WTC11 (cell line): Measurements from ENCODE around the gene TBRG4. TPM values are rescaled to one million over a fixed set of nuclear protein-coding genes. Genes with fewer than 3 reads are reported as not detected.

Experiments
- ATAC-seq: fragments of 200-7000 bp; cut with Tn5 transposase; 2 replicates; pipeline ENCODE4 v1.10.0; 2021; ENCODE audit warnings: mild to moderate bottlenecking, moderate library complexity
- CTCF ChIA-PET: fragments of 300-600 bp; sonication (Branson Sonifier 250); formaldehyde crosslinking; loops from one replicate; lab custom pipeline; 2021; ENCODE audit warnings: antibody characterized with exemption; lab: Charles Lee
- POLR2A ChIA-PET: fragments of 350-600 bp; sonication (Branson Sonifier 250); formaldehyde crosslinking; loops from one replicate; lab custom pipeline; 2021; ENCODE audit warnings: antibody characterized with exemption; lab: Charles Lee
- DNase-seq: peaks from one replicate; pipeline ENCODE4 v3.0.0; 2021; ENCODE audit warnings: low spot score
- H3K27ac Mint-ChIP-seq: 2 replicates; pipeline ENCODE4 v1.8.0; 2021; ENCODE audit warnings: mixed read lengths
- H3K27me3 Mint-ChIP-seq: 2 replicates; pipeline ENCODE4 v1.8.0; 2021; ENCODE audit warnings: low read depth, mild to moderate bottlenecking, moderate library complexity, mixed read lengths
- H3K36me3 Mint-ChIP-seq: 2 replicates; pipeline ENCODE4 v1.8.0; 2021; ENCODE audit warnings: mixed read lengths
- H3K4me1 Mint-ChIP-seq: 2 replicates; pipeline ENCODE4 v1.8.0; 2022; ENCODE audit warnings: mixed read lengths
- H3K4me3 Mint-ChIP-seq: 2 replicates; pipeline ENCODE4 v1.8.0; 2021; ENCODE audit warnings: mild to moderate bottlenecking, moderate library complexity, mixed read lengths
- H3K9me3 Mint-ChIP-seq: 2 replicates; pipeline ENCODE4 v1.8.0; 2021; ENCODE audit warnings: mixed read lengths
- FOXJ3 ChIP-seq: sonication (generic); formaldehyde crosslinking; IDR thresholded peaks from 2 replicates; pipeline ENCODE4 v1.9.0; 2021; ENCODE audit warnings: missing genetic modification reagents, mild to moderate bottlenecking, borderline replicate concordance
- HMGXB4 ChIP-seq: sonication (generic); formaldehyde crosslinking; IDR thresholded peaks from 2 replicates; pipeline ENCODE4 v1.8.1; 2023; ENCODE audit warnings: mild to moderate bottlenecking, moderate library complexity, missing genetic modification reagents
- KAT7 ChIP-seq: sonication (generic); formaldehyde crosslinking; IDR thresholded peaks from 2 replicates; pipeline ENCODE4 v1.8.1; 2023; ENCODE audit warnings: missing genetic modification reagents, mild to moderate bottlenecking, borderline replicate concordance
- NR1H2 ChIP-seq: sonication (generic); formaldehyde crosslinking; IDR thresholded peaks from 2 replicates; pipeline ENCODE4 v1.9.0; 2021; ENCODE audit warnings: mild to moderate bottlenecking, moderate library complexity, missing genetic modification reagents
- NR3C1 ChIP-seq: sonication (generic); formaldehyde crosslinking; conservative IDR thresholded peaks from 2 replicates; pipeline ENCODE4 v1.8.1; 2023; ENCODE audit warnings: low read depth, mild to moderate bottlenecking, missing genetic modification reagents
- OVOL2 ChIP-seq: fragments of 250-450 bp; sonication (Bioruptor Pico); IDR thresholded peaks from 2 replicates; pipeline ENCODE4 v1.9.0; 2021; ENCODE audit warnings: mild to moderate bottlenecking, borderline replicate concordance
- PREB ChIP-seq: sonication (generic); formaldehyde crosslinking; IDR thresholded peaks from 2 replicates; pipeline ENCODE4 v1.8.1; 2022; ENCODE audit warnings: mild to moderate bottlenecking, missing genetic modification reagents, moderate library complexity, borderline replicate concordance
- RELA ChIP-seq: sonication (generic); formaldehyde crosslinking; IDR thresholded peaks from 2 replicates; pipeline ENCODE4 v1.8.1; 2022; ENCODE audit warnings: missing genetic modification reagents, mild to moderate bottlenecking, borderline replicate concordance
- STAT6 ChIP-seq: sonication (generic); formaldehyde crosslinking; conservative IDR thresholded peaks from 2 replicates; pipeline ENCODE4 v1.8.1; 2023; ENCODE audit warnings: mild to moderate bottlenecking, low read depth, missing genetic modification reagents, moderate library complexity
- TCF7 ChIP-seq: sonication (generic); formaldehyde crosslinking; IDR thresholded peaks from 2 replicates; pipeline ENCODE4 v1.8.0; 2022; ENCODE audit warnings: mild to moderate bottlenecking, low read depth, missing genetic modification reagents, moderate library complexity
- ZNF219 ChIP-seq: sonication (generic); formaldehyde crosslinking; IDR thresholded peaks from 2 replicates; pipeline ENCODE4 v1.8.0; 2023; ENCODE audit warnings: missing genetic modification reagents, mild to moderate bottlenecking, borderline replicate concordance
- ZNF232 ChIP-seq: sonication (generic); formaldehyde crosslinking; IDR thresholded peaks from 2 replicates; pipeline ENCODE4 v1.8.0; 2022; ENCODE audit warnings: mild to moderate bottlenecking, missing genetic modification reagents
- ZNF263 ChIP-seq: sonication (generic); formaldehyde crosslinking; IDR thresholded peaks from 2 replicates; pipeline ENCODE4 v1.8.1; 2022; ENCODE audit warnings: low read depth, mild to moderate bottlenecking, moderate library complexity, missing genetic modification reagents
- ZNF281 ChIP-seq: sonication (generic); formaldehyde crosslinking; IDR thresholded peaks from 2 replicates; pipeline ENCODE4 v1.8.0; 2023; ENCODE audit warnings: mild to moderate bottlenecking, missing genetic modification reagents
- total RNA-seq: library from RNA; stranded (reverse); gene quantifications from 3 replicates; pipeline ENCODE4 v1.2.3, GENCODE V29; 2021

The TBRG4 gene
- total RNA-seq, 1 experiment from 2014 or later: 167 TPM

GRCh38 chr7:45103958-45104843 lies 7.3 kb downstream of the TBRG4 start:
- DNase-seq (no peak), ATAC-seq (no peak)
- Mint-ChIP-seq H3K27ac (no peak overlapping the region), H3K4me1 (no peaks in the 10 kb centered on the region; the same call in 1 of the 2 replicates), H3K36me3 (peaks cover 80% of the 10 kb centered on the region), H3K4me3 (no peak overlapping the region), H3K27me3 (no peaks in the 10 kb centered on the region), H3K9me3 (no peaks in the 10 kb centered on the region)
- ChIA-PET POLR2A (no interaction called here), CTCF (interaction anchor here (1.2 kb wide), 1 partner anchor 32 kb away, joined by 3 read pairs; no protein-coding TSS in a partner anchor)
- no peak for TF ChIP-seq FOXJ3
- TF ChIP-seq ZNF232: no peak
- no peak for TF ChIP-seq RELA
- no peak for TF ChIP-seq TCF7 (CRISPR knock-in tag)
- TF ChIP-seq PREB (CRISPR knock-in tag): no peak
- TF ChIP-seq HMGXB4: no peak
- TF ChIP-seq ZNF263 (CRISPR knock-in tag): no peak
- no peak for TF ChIP-seq NR1H2 (CRISPR knock-in tag)
- TF ChIP-seq NR3C1 (CRISPR knock-in tag): no peak
- TF ChIP-seq KAT7 (CRISPR knock-in tag): no peak
- TF ChIP-seq ZNF281 (CRISPR knock-in tag): no peak
- TF ChIP-seq OVOL2 (CRISPR knock-in tag): no peak
- TF ChIP-seq ZNF219 (CRISPR knock-in tag): no peak
- no peak for TF ChIP-seq STAT6 (CRISPR knock-in tag)
